Body of pancreas (tissue), 4 donors: ENCODE results near the gene UHRF2. TPM values are rescaled to one million over a fixed set of nuclear protein-coding genes. Genes with fewer than 3 reads are reported as not detected.

Experiments
- ATAC-seq: fragments of 150-250 bp; one replicate; pipeline ENCODE4 v1.9.1; 2016
- DNase-seq, 4 donors: peaks; one replicate each; pipeline ENCODE4 v3.0.0-alpha.2; 2019
- H3K27ac ChIP-seq, 4 donors: fragments of 200-600 bp; sonication (generic); 1 replicate in 3 of 4; 2 replicates in 1 of 4; pipeline versions ENCODE4 v1.5.1 to v1.6.1; 2016 to 2019; ENCODE audit warnings: mild to moderate bottlenecking in 1 of 4, mixed read lengths in 1 of 4, moderate library complexity in 1 of 4
- H3K27me3 ChIP-seq, 2 donors: fragments of 200-600 bp; sonication (generic); one replicate each; pipeline ENCODE4 v1.6.0; 2016; ENCODE audit warnings: mild to moderate bottlenecking in 1 of 2
- H3K36me3 ChIP-seq, 2 donors: fragments of 200-600 bp; sonication (generic); replicated peaks in 1 of 2; 2 replicates each; pipeline ENCODE4 v1.5.1; 2016; ENCODE audit warnings: low read depth in 2 of 2; ENCODE audit not compliant: insufficient read depth in 1 of 2
- H3K4me1 ChIP-seq: fragments of 200-600 bp; sonication (generic); one replicate; pipeline ENCODE4 v1.6.0; 2016
- H3K4me3 ChIP-seq, 2 donors: fragments of 200-600 bp; sonication (generic); 1 replicate in 1 of 2; 2 replicates in 1 of 2; pipeline ENCODE4 v1.5.1; 2016 to 2019
- H3K9me3 ChIP-seq, 3 donors: fragments of 200-600 bp; sonication (generic); 1 replicate in 2 of 3; 2 replicates in 1 of 3; pipeline ENCODE4 v1.5.1; 2016
- CTCF ChIP-seq, 7 experiments: fragments of 450-650 bp in 4 of 7; fragments of 200-600 bp in 3 of 7; sonication (generic) in 3 of 7; IDR thresholded peaks; one replicate each; pipeline ENCODE4 v1.5.1; 2016 to 2019; ENCODE audit warnings: antibody characterized with exemption in 7 of 7
- POLR2A ChIP-seq, 3 donors: fragments of 450-650 bp; IDR thresholded peaks; one replicate each; pipeline ENCODE4 v1.6.1; 2016; ENCODE audit warnings: antibody characterized with exemption in 3 of 3, mild to moderate bottlenecking in 2 of 3
- WGBS, 2 donors: methylation state at CpG; one replicate each; pipeline ENCODE4 v1.1.5; 2017; 5-methylcytosine and 5-hydroxymethylcytosine counted together
- intact Hi-C: fragments of 100-400 bp; cut with DNase I; formaldehyde crosslinking; loops from one replicate; pipeline ENCODE4 v1.15.1; 2023
- total RNA-seq, 2 donors: library from RNA; depleted of rRNA; stranded (reverse); fragments of >200 nt; gene quantifications; one replicate each; pipeline ENCODE4 v1.1.0, GENCODE V29; 2016

UHRF2 gene
- total RNA-seq, 2 donors from 2014 or later, result 52.1 to 69.8 TPM

GRCh38 chr9:6418764-6419163 is 5.8 kb downstream of the UHRF2 start:
- DNase-seq, result no peak
- ATAC-seq, result no peak
- TF ChIP-seq CTCF (IDR thresholded peaks at IDR 0.05), result no peak
- no peak for TF ChIP-seq POLR2A (IDR thresholded peaks at IDR 0.05)
- no peaks in the 10 kb centered on the region for H3K9me3 ChIP-seq
- H3K36me3 ChIP-seq, result no peaks in the 10 kb centered on the region
- H3K27me3 ChIP-seq, result no peaks in the 10 kb centered on the region
- intact Hi-C loops, result no loop called here
- 81 to 82% methylated on average over 3 of the region's 3 CpGs for WGBS, 2 donors
- H3K4me1 ChIP-seq, result peaks cover 48% of the 10 kb centered on the region
- H3K4me3 ChIP-seq, result no peak overlapping the region
- no peak overlapping the region for H3K27ac ChIP-seq

DNA sequence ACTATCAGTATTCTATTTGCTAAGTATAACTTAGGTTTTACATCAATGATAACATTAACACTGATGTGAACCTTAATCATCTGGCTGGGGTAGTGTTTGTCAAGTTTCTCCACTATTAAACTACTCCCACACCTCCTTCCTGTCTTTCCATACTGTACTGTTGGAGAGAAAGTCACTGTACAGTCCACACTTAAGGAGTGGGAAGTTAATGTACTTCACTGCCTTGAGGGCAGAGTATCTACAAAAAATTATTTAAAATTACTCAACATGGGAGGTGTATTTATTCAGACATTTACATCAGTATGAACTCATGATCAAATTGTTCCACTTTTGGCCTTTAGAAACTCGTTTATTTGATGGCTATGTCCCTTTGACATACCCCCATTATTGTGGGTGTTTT is 11.9 kb downstream of the UHRF2 start:
- intact Hi-C loops, result no loop called here
- no peak for ATAC-seq
- TF ChIP-seq CTCF (IDR thresholded peaks at IDR 0.05), result no peak
- no peak for TF ChIP-seq POLR2A (IDR thresholded peaks at IDR 0.05)

GRCh38 chr9:6426117-6426516 is 13.1 kb downstream of the UHRF2 start:
- 77% methylated on average over 2 of the region's 2 CpGs for WGBS, 2 donors
- H3K4me1 ChIP-seq, result peaks cover 5% of the 10 kb centered on the region
- DNase-seq (no peak), ATAC-seq (no peak)
- intact Hi-C loops, result no loop called here
- no peaks in the 10 kb centered on the region for H3K36me3 ChIP-seq
- no peak overlapping the region for H3K27ac ChIP-seq
- no peaks in the 10 kb centered on the region for H3K9me3 ChIP-seq
- no peaks in the 10 kb centered on the region for H3K27me3 ChIP-seq
- no peak for TF ChIP-seq CTCF (IDR thresholded peaks at IDR 0.05)
- no peak for TF ChIP-seq POLR2A (IDR thresholded peaks at IDR 0.05)
- no peak overlapping the region for H3K4me3 ChIP-seq

More for the DNA sequence above, 11.9 kb downstream of the UHRF2 start:
- H3K4me1 ChIP-seq, result peaks cover 5% of the 10 kb centered on the region
- no peak for DNase-seq
- WGBS, 2 donors, result 72 to 87% methylated on average over 1 of the region's 1 CpG
- H3K27me3 ChIP-seq, result no peaks in the 10 kb centered on the region
- H3K36me3 ChIP-seq, result no peaks in the 10 kb centered on the region
- no peak overlapping the region for H3K4me3 ChIP-seq
- no peaks in the 10 kb centered on the region for H3K9me3 ChIP-seq
- H3K27ac ChIP-seq, result no peak overlapping the region

DNA sequence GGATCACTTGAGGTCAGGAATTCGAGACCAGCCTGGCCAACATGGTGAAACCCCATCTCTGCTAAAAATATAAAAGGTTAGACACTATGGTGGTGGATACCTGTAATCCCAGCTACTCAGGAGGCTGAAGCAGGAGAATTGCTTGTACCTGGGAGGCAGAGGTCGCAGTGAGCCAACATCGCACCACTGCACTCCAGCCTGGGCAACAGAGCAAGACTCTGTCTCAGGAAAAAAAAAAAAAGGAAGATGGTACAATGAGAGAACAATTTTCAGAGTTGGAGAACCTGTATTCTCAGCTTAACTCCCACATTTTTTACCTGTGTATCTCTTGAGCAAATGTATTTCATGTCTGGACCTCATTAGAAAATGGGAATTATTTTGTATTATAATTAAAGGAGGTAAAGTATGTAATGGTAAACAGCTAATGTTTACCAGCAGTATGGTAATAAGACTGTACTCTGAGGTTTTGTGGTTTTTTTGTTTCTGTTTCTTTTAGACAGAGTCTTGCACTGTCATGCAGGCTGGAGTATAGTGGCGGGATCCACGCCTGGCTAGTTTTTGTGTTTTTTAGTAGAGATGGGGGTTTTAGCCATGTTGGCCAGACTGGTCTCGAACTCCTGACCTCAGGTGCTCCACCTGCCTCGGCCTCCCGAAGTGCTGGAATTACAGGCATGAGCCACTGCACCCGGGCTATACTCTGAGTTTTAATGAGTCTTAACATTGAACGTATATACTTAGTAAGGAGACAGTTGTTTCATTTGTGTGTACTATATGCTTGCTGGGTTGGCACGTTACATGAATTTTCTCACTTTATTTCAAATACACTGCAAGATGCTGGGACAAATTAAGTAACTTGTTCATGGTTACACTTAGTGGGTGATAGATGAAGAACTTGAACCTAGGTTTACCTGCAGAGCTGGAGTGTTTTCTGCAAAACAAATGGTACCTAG is 16.2 kb downstream of the UHRF2 start:
- H3K4me1 ChIP-seq, result no peaks in the 10 kb centered on the region
- DNase-seq, result no peak
- WGBS, 2 donors, result 86 to 94% methylated on average over 11 of the region's 11 CpGs
- H3K36me3 ChIP-seq, result no peaks in the 10 kb centered on the region
- no peaks in the 10 kb centered on the region for H3K27me3 ChIP-seq
- intact Hi-C loops, result no loop called here
- H3K9me3 ChIP-seq, result no peaks in the 10 kb centered on the region
- no peak overlapping the region for H3K27ac ChIP-seq
- H3K4me3 ChIP-seq, result no peak overlapping the region
- TF ChIP-seq CTCF (IDR thresholded peaks at IDR 0.05) (no peak), POLR2A (IDR thresholded peaks at IDR 0.05) (no peak)
- ATAC-seq, result no peak

DNA sequence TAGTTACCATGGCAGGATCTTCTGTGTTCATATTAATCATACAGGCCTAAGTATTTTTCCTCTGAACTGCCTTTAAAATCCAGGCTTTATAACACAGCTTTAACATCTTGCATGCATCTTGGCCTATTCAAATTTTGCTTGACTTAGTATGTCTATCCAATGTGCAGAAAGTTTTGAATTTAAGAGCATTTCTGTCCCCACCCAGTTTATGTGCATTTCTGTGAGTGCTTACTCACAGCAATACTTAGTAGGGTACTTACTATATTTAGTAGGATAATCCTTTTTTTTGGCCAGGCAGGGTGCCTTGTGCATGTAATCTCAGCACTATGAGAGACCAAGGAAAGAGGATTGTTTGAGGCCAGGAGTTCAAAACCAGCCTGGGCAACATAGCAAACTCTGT is 18.0 kb downstream of the UHRF2 start:
- H3K9me3 ChIP-seq, result no peaks in the 10 kb centered on the region
- H3K36me3 ChIP-seq, result no peaks in the 10 kb centered on the region
- no peak overlapping the region for H3K4me3 ChIP-seq
- H3K4me1 ChIP-seq, result no peaks in the 10 kb centered on the region
- no peaks in the 10 kb centered on the region for H3K27me3 ChIP-seq
- no peak for TF ChIP-seq CTCF (IDR thresholded peaks at IDR 0.05)
- TF ChIP-seq POLR2A (IDR thresholded peaks at IDR 0.05), result no peak
- H3K27ac ChIP-seq, result no peak overlapping the region
- DNase-seq, result no peak
- ATAC-seq, result no peak
- intact Hi-C loops, result no loop called here
